Measurements from ENCODE around the gene WFDC6.

The WFDC6 gene

GRCh38 chr20:45503403-45503802, 35.9 kb downstream of the WFDC6 start:
- DNase-seq (ENCODE audit: low read depth), result no peak
- no peak for TF ChIP-seq CTCF (conservative IDR thresholded peaks at IDR 0.05; ENCODE audit: low read depth, low read length)
- no peak overlapping the region for H3K4me3 ChIP-seq (ENCODE audit: low read length)

GRCh38 chr20:45502561-45502960, 36.7 kb downstream of the WFDC6 start:
- no peak overlapping the region for H3K4me3 ChIP-seq (ENCODE audit: low read length)
- DNase-seq (ENCODE audit: low read depth), result no peak
- TF ChIP-seq CTCF (conservative IDR thresholded peaks at IDR 0.05; ENCODE audit: low read depth, low read length), result no peak

- no peak for DNase-seq (ENCODE audit: low read depth)
- TF ChIP-seq CTCF (conservative IDR thresholded peaks at IDR 0.05; ENCODE audit: low read depth, low read length), result no peak
- H3K4me3 ChIP-seq (ENCODE audit: low read length), result no peak overlapping the region
Measured at GRCh38 chr20:45501600-45501999, 37.7 kb downstream of the WFDC6 start.

- DNase-seq (ENCODE audit: low read depth), result no peak
- no peak overlapping the region for H3K4me3 ChIP-seq (ENCODE audit: low read length)
- no peak for TF ChIP-seq CTCF (conservative IDR thresholded peaks at IDR 0.05; ENCODE audit: low read depth, low read length)
Measured at GRCh38 chr20:45500022-45500421, 39.3 kb downstream of the WFDC6 start.

GRCh38 chr20:45497971-45498494, 41.2 kb downstream of the WFDC6 start:
- H3K4me3 ChIP-seq (ENCODE audit: low read length), result no peak overlapping the region
- no peak for TF ChIP-seq CTCF (conservative IDR thresholded peaks at IDR 0.05; ENCODE audit: low read depth, low read length)
- no peak for DNase-seq (ENCODE audit: low read depth)

GRCh38 chr20:45496166-45496565, 43.1 kb downstream of the WFDC6 start:
- no peak for TF ChIP-seq CTCF (conservative IDR thresholded peaks at IDR 0.05; ENCODE audit: low read depth, low read length)
- no peak overlapping the region for H3K4me3 ChIP-seq (ENCODE audit: low read length)
- no peak for DNase-seq (ENCODE audit: low read depth)

GRCh38 chr20:45495501-45495941, 43.8 kb downstream of the WFDC6 start:
- no peak for DNase-seq (ENCODE audit: low read depth)
- no peak overlapping the region for H3K4me3 ChIP-seq (ENCODE audit: low read length)
- no peak for TF ChIP-seq CTCF (conservative IDR thresholded peaks at IDR 0.05; ENCODE audit: low read depth, low read length)
